GM06990 (cell line): ENCODE results near the gene GSE1.

ENCODE experiments used
- DNase-seq: peaks from one replicate; pipeline ENCODE4 v3.0.0-alpha.2; 2011; ENCODE audit not compliant: insufficient read length; ENCODE audit errors: extremely low read depth
- H3K27me3 ChIP-seq: replicated peaks from 2 replicates; pipeline ENCODE4 v1.6.0; 2011; ENCODE audit warnings: low read length; ENCODE audit not compliant: control insufficient read depth, insufficient read depth
- H3K36me3 ChIP-seq: 2 replicates; pipeline ENCODE4 v1.5.1; 2011; ENCODE audit warnings: low read length; ENCODE audit not compliant: control insufficient read depth, insufficient read depth
- H3K4me3 ChIP-seq: replicated peaks from 2 replicates; pipeline ENCODE4 v1.5.1; 2011; ENCODE audit warnings: low read depth, mild to moderate bottlenecking, control low read depth, low read length
- CTCF ChIP-seq: IDR thresholded peaks from 2 replicates; pipeline ENCODE4 v1.5.1; 2011; ENCODE audit warnings: low read length, control low read depth, mild to moderate bottlenecking, inconsistent platforms; ENCODE audit not compliant: insufficient read depth, poor library complexity, severe bottlenecking

The GSE1 gene

GRCh38 chr16:85573045-85573695 is 40.0 kb upstream of the GSE1 start:
- no peak for DNase-seq
- TF ChIP-seq CTCF: no peak
- Histone ChIP-seq H3K4me3 (no peak overlapping the region), H3K36me3 (no peaks in the 10 kb centered on the region; the same call in none of the 2 replicates), H3K27me3 (no peaks in the 10 kb centered on the region)

DNA sequence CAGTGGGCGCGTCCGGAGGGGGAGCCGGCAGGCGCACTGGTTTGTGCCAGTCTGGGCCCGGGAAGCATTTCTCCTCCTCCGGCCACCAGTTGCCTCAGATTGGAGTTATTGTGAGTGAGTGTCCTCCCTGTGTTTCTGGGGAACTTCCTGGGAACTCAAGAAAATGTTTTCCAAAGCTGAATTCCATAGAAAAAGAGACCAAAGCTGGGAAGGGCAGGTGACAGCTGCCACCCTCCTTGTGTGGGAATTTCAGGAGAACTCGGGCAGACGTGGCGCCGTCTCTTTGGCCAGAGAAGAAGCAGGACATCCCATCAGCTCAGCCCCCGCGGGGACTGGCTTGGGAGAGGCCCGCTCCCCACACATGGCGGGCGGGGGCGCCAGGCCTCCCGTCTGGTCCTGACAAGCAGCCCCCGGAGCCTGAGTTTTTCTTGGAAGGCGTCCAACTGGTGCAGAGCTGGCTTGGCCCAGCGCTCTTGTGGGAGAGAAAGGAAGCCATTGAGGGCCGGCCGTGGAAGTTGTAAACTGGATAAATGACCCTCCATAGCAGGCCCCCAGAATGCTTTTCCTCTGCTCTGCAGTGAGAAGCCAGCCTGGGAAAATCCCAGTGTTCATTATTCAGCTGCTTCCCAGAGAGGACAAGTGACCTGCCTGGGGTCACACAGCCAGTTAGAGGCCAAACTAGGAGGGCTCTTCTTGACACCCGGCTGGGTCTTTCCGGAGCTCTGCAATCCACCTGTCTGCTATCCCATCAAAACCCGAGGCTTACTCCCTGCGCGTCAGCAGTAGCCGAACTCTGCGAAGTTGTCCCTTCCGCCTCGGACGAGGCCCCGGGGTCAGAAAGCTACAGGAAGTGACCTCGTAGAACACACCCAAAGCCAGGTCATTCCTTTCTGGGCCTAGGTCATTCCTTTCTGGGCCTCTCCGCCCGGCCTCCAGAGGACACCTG is 39.2 kb upstream of the GSE1 start:
- H3K27me3 ChIP-seq: no peaks in the 10 kb centered on the region
- no peak overlapping the region for H3K4me3 ChIP-seq
- no peak for DNase-seq
- H3K36me3 ChIP-seq: no peaks in the 10 kb centered on the region; the same call in none of the 2 replicates
- TF ChIP-seq CTCF: no peak

DNA sequence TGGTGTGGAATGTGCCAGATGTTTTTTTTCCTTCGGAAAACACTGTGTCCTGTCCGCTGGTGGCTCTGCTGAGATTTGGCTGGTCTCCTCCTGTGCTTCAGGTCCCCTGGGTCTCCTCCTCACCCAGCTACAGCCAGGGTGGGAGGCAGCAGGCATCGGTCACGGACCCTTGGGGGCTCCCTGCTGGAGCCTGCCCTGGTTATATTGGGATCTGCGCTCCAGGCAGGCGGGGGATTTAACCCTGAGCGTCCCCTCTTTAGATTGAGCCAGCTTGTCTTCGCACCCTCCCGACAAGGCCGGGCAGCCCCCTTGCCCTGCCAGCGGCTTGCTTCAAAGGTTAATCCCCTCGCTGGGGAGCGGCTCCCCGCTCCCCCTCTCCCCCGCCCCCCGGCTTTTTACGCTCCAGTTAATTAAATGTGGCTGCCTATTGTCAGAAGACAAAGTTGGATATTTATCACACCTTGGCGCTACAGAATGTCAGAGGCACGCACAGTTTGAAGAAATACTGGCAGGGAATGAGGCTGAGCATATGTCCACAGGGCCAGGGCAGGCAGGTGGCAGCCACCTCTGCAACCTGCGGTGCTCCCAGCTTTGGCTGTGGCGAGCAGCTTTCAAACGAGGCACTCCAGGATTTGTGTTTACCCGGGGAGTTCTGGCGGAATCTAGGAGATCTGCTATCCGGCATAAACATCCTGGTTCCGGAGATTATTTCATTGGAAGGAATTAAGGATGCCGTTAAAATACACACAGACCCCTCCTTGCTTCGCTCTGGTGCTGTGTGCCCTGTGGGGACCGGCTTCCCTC is 38.2 kb upstream of the GSE1 start:
- no peak overlapping the region for H3K4me3 ChIP-seq
- no peak for DNase-seq
- no peaks in the 10 kb centered on the region for H3K27me3 ChIP-seq
- no peak for TF ChIP-seq CTCF
- H3K36me3 ChIP-seq: no peaks in the 10 kb centered on the region; the same call in none of the 2 replicates

- no peak for TF ChIP-seq CTCF
- no peak overlapping the region for H3K4me3 ChIP-seq
- DNase-seq: no peak
- H3K27me3 ChIP-seq: no peaks in the 10 kb centered on the region
- no peaks in the 10 kb centered on the region; the same call in none of the 2 replicates for H3K36me3 ChIP-seq
Observed at GRCh38 chr16:85575920-85576319, 37.2 kb upstream of the GSE1 start.

DNA sequence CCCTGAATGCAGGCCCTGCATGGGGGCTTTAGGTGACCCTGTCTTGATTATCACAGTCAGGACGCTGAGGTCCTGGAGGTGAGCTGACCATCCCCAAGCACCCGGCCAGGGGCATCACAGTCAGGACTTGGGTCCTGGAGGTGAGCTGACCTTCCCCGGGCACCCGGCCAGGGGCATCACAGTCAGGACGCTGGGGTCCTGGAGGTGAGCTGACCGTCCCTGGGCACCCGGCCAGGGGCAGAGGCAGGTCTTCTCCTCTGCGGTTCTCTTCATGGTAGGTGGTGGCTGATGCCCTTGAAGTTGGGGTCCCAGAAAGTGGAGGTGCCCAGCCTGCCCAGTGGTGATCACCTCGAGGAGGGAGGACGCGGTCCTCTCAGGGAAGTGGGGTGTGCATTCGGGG is 36.2 kb upstream of the GSE1 start:
- no peak for TF ChIP-seq CTCF
- DNase-seq: no peak
- H3K36me3 ChIP-seq: no peaks in the 10 kb centered on the region; the same call in none of the 2 replicates
- no peaks in the 10 kb centered on the region for H3K27me3 ChIP-seq
- no peak overlapping the region for H3K4me3 ChIP-seq
